ENCODE data around the gene F7. TPM values are rescaled to one million over a fixed set of nuclear protein-coding genes. Genes with fewer than 3 reads are reported as not detected.
"Not testable (repeated sequence)": the region's sequence is repeated elsewhere in the genome, so short reads cannot be mapped to it uniquely, and the experiment has no call there.

Gene F7
- total RNA-seq, 2 experiments from 2014 or later = not detected

GRCh38 chr13:113159701-113160100, 54.1 kb downstream of the F7 start:
- CTCF ChIA-PET = no interaction called here
- H3K27me3 Mint-ChIP-seq = peaks cover 11% of the 10 kb centered on the region
- peaks cover 20% of the 10 kb centered on the region for H3K9me3 Mint-ChIP-seq
- H3K4me3 Mint-ChIP-seq = no peak overlapping the region
- H3K27ac Mint-ChIP-seq = no peak overlapping the region
- POLR2A ChIA-PET = no interaction called here
- peaks cover 39% of the 10 kb centered on the region for H3K4me1 Mint-ChIP-seq
- DNase-seq = no peak
- peaks cover 7% of the 10 kb centered on the region for H3K36me3 Mint-ChIP-seq (ENCODE audit: low read depth)

GRCh38 chr13:113160983-113161382, 55.4 kb downstream of the F7 start:
- Mint-ChIP-seq H3K27ac (peak overlapping the region; percentile 81), H3K4me3 (peak overlapping the region; percentile 25), H3K4me1 (peaks cover 45% of the 10 kb centered on the region), H3K9me3 (peaks cover 8% of the 10 kb centered on the region), H3K36me3 (ENCODE audit: low read depth) (no peaks in the 10 kb centered on the region), H3K27me3 (peaks cover 8% of the 10 kb centered on the region)
- DNase-seq = no peak
- CTCF ChIA-PET = no interaction called here
- POLR2A ChIA-PET = no interaction called here

GRCh38 chr13:113161433-113161832, 55.8 kb downstream of the F7 start:
- no peak for DNase-seq
- ChIA-PET CTCF (no interaction called here), POLR2A (no interaction called here)
- Mint-ChIP-seq H3K27ac (peak overlapping the region; percentile 81), H3K27me3 (peaks cover 8% of the 10 kb centered on the region), H3K4me1 (peaks cover 47% of the 10 kb centered on the region), H3K9me3 (peaks cover 5% of the 10 kb centered on the region), H3K4me3 (peak overlapping the region; percentile 25), H3K36me3 (ENCODE audit: low read depth) (no peaks in the 10 kb centered on the region)

GRCh38 chr13:113161975-113162374, 56.4 kb downstream of the F7 start:
- H3K4me3 Mint-ChIP-seq; POLR2A ChIA-PET; DNase-seq; H3K36me3 Mint-ChIP-seq (ENCODE audit: low read depth); H3K27ac Mint-ChIP-seq; H3K9me3 Mint-ChIP-seq; CTCF ChIA-PET; H3K27me3 Mint-ChIP-seq: not testable (repeated sequence)
- H3K4me1 Mint-ChIP-seq = peaks cover 47% of the 10 kb centered on the region

- peak; percentile 32 for DNase-seq
- Mint-ChIP-seq H3K27me3 (no peaks in the 10 kb centered on the region), H3K4me1 (peaks cover 51% of the 10 kb centered on the region), H3K27ac (peak overlapping the region; percentile 79), H3K4me3 (no peak overlapping the region), H3K9me3 (no peaks in the 10 kb centered on the region), H3K36me3 (ENCODE audit: low read depth) (peaks cover 6% of the 10 kb centered on the region)
- ChIA-PET POLR2A (interaction anchor here (0.6 kb wide), 1 partner anchor 18 kb away, joined by 3 read pairs; no protein-coding TSS in a partner anchor), CTCF (no interaction called here)
Measured at GRCh38 chr13:113162783-113163685, 57.4 kb downstream of the F7 start.

- Mint-ChIP-seq H3K4me1 (peaks cover 50% of the 10 kb centered on the region), H3K4me3 (no peak overlapping the region), H3K9me3 (no peaks in the 10 kb centered on the region), H3K27ac (peak overlapping the region; percentile 61), H3K27me3 (no peaks in the 10 kb centered on the region), H3K36me3 (ENCODE audit: low read depth) (peaks cover 17% of the 10 kb centered on the region)
- POLR2A ChIA-PET = no interaction called here
- CTCF ChIA-PET = interaction anchor here (1.0 kb wide), 1 partner anchor 16 kb away, joined by 3 read pairs; no protein-coding TSS in a partner anchor
- no peak for DNase-seq
Measured at GRCh38 chr13:113164492-113164891, 58.9 kb downstream of the F7 start.

- Mint-ChIP-seq H3K4me1 (peaks cover 43% of the 10 kb centered on the region), H3K9me3 (no peaks in the 10 kb centered on the region), H3K27me3 (no peaks in the 10 kb centered on the region), H3K4me3 (no peak overlapping the region), H3K36me3 (ENCODE audit: low read depth) (peaks cover 30% of the 10 kb centered on the region), H3K27ac (no peak overlapping the region)
- CTCF ChIA-PET = interaction anchor here (1.7 kb wide), 1 partner anchor 14 kb away, joined by 4 read pairs; no protein-coding TSS in a partner anchor
- DNase-seq = no peak
- POLR2A ChIA-PET = no interaction called here
Measured at GRCh38 chr13:113166266-113166665, 60.7 kb downstream of the F7 start.

GRCh38 chr13:113166681-113167080, 61.1 kb downstream of the F7 start:
- CTCF ChIA-PET = interaction anchor here (1.7 kb wide), 1 partner anchor 14 kb away, joined by 4 read pairs; no protein-coding TSS in a partner anchor
- DNase-seq = no peak
- no peak overlapping the region for H3K27ac Mint-ChIP-seq
- POLR2A ChIA-PET = no interaction called here
- no peaks in the 10 kb centered on the region for H3K27me3 Mint-ChIP-seq
- H3K4me3 Mint-ChIP-seq = no peak overlapping the region
- no peaks in the 10 kb centered on the region for H3K9me3 Mint-ChIP-seq
- H3K36me3 Mint-ChIP-seq (ENCODE audit: low read depth) = peaks cover 33% of the 10 kb centered on the region
- peaks cover 44% of the 10 kb centered on the region for H3K4me1 Mint-ChIP-seq

- DNase-seq = no peak
- POLR2A ChIA-PET = no interaction called here
- H3K9me3 Mint-ChIP-seq = no peaks in the 10 kb centered on the region
- CTCF ChIA-PET = interaction anchor here (1.7 kb wide), 1 partner anchor 13 kb away, joined by 4 read pairs; no protein-coding TSS in a partner anchor
- H3K4me1 Mint-ChIP-seq = peaks cover 44% of the 10 kb centered on the region
- H3K27ac Mint-ChIP-seq = no peak overlapping the region
- no peak overlapping the region for H3K4me3 Mint-ChIP-seq
- no peaks in the 10 kb centered on the region for H3K27me3 Mint-ChIP-seq
- peaks cover 36% of the 10 kb centered on the region for H3K36me3 Mint-ChIP-seq (ENCODE audit: low read depth)
Measured at GRCh38 chr13:113167155-113167554, 61.6 kb downstream of the F7 start.

GRCh38 chr13:113167575-113167974, 62.0 kb downstream of the F7 start:
- H3K27ac Mint-ChIP-seq = no peak overlapping the region
- H3K4me3 Mint-ChIP-seq = no peak overlapping the region
- H3K9me3 Mint-ChIP-seq = no peaks in the 10 kb centered on the region
- H3K36me3 Mint-ChIP-seq (ENCODE audit: low read depth) = peaks cover 36% of the 10 kb centered on the region
- no peaks in the 10 kb centered on the region for H3K27me3 Mint-ChIP-seq
- H3K4me1 Mint-ChIP-seq = peaks cover 44% of the 10 kb centered on the region
- DNase-seq = no peak
- CTCF ChIA-PET = interaction anchor here (1.7 kb wide), 1 partner anchor 13 kb away, joined by 4 read pairs; no protein-coding TSS in a partner anchor
- POLR2A ChIA-PET = no interaction called here

- CTCF ChIA-PET = no interaction called here
- POLR2A ChIA-PET = no interaction called here
- Mint-ChIP-seq H3K27me3 (no peaks in the 10 kb centered on the region), H3K9me3 (no peaks in the 10 kb centered on the region), H3K4me1 (peaks cover 42% of the 10 kb centered on the region), H3K27ac (no peak overlapping the region), H3K4me3 (no peak overlapping the region), H3K36me3 (ENCODE audit: low read depth) (peaks cover 38% of the 10 kb centered on the region)
- no peak for DNase-seq
Measured at GRCh38 chr13:113168211-113168610, 62.6 kb downstream of the F7 start.

GRCh38 chr13:113169277-113170272, 64.0 kb downstream of the F7 start:
- H3K4me3 Mint-ChIP-seq = no peak overlapping the region

More at GRCh38 chr13:113169277-113170272, 64.0 kb downstream of the F7 start:
- Mint-ChIP-seq H3K4me1 (peaks cover 39% of the 10 kb centered on the region), H3K27me3 (no peaks in the 10 kb centered on the region), H3K36me3 (ENCODE audit: low read depth) (peaks cover 44% of the 10 kb centered on the region), H3K9me3 (no peaks in the 10 kb centered on the region), H3K27ac (no peak overlapping the region)
- CTCF ChIA-PET = interaction anchor here (0.5 kb wide), 1 partner anchor 9 kb away, joined by 3 read pairs; no protein-coding TSS in a partner anchor
- POLR2A ChIA-PET = no interaction called here
- no peak for DNase-seq
